ENCODE data around the gene HMSD. TPM values are rescaled to one million over a fixed set of nuclear protein-coding genes. Genes with fewer than 3 reads are reported as not detected.

Gene HMSD
- total RNA-seq, 1 experiment from 2014 or later, result 58.1 TPM

DNA sequence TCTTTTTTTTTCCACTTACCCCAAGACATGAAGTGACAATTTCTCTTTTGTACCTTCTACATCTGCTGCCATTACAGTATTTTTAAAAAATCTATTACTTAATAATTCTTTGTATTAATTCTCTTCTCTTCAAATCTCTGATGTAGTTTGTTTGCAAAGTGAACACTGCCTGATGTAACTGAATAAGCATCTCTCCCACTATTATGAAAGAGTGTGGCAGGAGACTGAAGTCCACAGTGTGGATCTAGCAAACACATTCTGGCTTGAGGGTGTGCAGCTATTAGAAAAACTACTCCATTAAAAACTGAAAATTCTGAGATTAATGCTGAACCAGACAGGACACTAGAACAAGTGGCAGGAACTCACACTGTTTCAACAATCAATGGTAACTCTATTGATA, 15.8 kb downstream of the HMSD start:
- POLR2A ChIA-PET (ENCODE audit: low non-redundant PET), result no interaction called here
- no peak overlapping the region for H3K4me3 ChIP-seq (ENCODE audit: low read depth, low read length, poor library complexity, severe bottlenecking)
- no peaks in the 10 kb centered on the region for H3K9me3 ChIP-seq (ENCODE audit: low read depth, low read length, poor library complexity, severe bottlenecking)
- peaks cover 3% of the 10 kb centered on the region for H3K4me1 ChIP-seq (ENCODE audit: insufficient read depth, low read length, poor library complexity, severe bottlenecking)
- intact Hi-C loops (cut with micrococcal nuclease; ENCODE audit: unreplicated experiment), result no loop called here
- no peak overlapping the region for H3K27ac ChIP-seq (ENCODE audit: low read depth, low read length, poor library complexity, severe bottlenecking)
- DNase-seq (ENCODE audit: low spot score), result no peak
- TF ChIP-seq EZH2 (IDR thresholded peaks at IDR 0.05; ENCODE audit: borderline replicate concordance, low read depth, low read length, poor library complexity, severe bottlenecking) (no peak), CTCF (conservative IDR thresholded peaks at IDR 0.05; ENCODE audit: low read depth, low read length) (no peak)
- H3K27me3 ChIP-seq (replicated peaks; ENCODE audit: insufficient read depth, low read depth, low read length, poor library complexity), result no peaks in the 10 kb centered on the region
- BruUV-seq (replicated peaks), result no TSS peak
- CTCF ChIA-PET, result no interaction called here
- H3K36me3 ChIP-seq (ENCODE audit: insufficient read depth, low read length, poor library complexity, severe bottlenecking), result peaks cover 8% of the 10 kb centered on the region

DNA sequence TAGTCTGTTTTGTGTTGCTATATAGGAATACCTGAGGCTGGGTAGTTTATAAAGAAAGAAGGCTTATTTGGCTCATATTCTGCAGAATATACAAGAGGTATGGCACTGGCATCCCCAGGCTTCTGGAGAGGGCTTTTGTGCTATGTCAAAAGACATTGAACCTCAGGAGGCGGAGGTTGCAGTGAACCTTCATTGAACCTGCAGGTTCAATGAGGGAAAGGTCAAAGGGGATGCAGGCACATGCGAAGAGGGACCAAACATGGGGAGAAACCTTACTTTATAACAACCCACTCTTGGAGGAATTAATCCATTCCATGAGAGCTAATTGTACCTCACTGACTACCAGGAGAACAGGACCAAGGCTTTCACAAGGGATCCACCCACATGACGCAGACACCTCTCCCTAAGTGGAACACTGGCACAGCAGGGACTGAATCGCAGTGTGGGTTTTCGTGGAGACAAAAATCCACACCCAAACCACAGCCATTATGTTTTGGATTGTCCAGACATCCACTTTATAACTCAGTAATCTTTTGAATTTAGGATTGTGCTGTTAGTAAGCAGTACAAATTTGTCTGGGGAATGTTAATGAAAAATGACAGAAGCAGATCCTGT, 16.7 kb downstream of the HMSD start:
- TF ChIP-seq EZH2 (IDR thresholded peaks at IDR 0.05; ENCODE audit: borderline replicate concordance, low read depth, low read length, poor library complexity, severe bottlenecking) (no peak), CTCF (conservative IDR thresholded peaks at IDR 0.05; ENCODE audit: low read depth, low read length) (no peak)
- intact Hi-C loops (cut with micrococcal nuclease; ENCODE audit: unreplicated experiment), result no loop called here
- H3K4me3 ChIP-seq (ENCODE audit: low read depth, low read length, poor library complexity, severe bottlenecking), result no peak overlapping the region
- no peaks in the 10 kb centered on the region for H3K27me3 ChIP-seq (replicated peaks; ENCODE audit: insufficient read depth, low read depth, low read length, poor library complexity)
- no TSS peak for BruUV-seq (replicated peaks)
- H3K9me3 ChIP-seq (ENCODE audit: low read depth, low read length, poor library complexity, severe bottlenecking), result no peaks in the 10 kb centered on the region
- H3K27ac ChIP-seq (ENCODE audit: low read depth, low read length, poor library complexity, severe bottlenecking), result no peak overlapping the region
- ChIA-PET CTCF (no interaction called here), POLR2A (ENCODE audit: low non-redundant PET) (no interaction called here)
- no peak for DNase-seq (ENCODE audit: low spot score)
- H3K4me1 ChIP-seq (ENCODE audit: insufficient read depth, low read length, poor library complexity, severe bottlenecking), result peaks cover 3% of the 10 kb centered on the region
- no peaks in the 10 kb centered on the region for H3K36me3 ChIP-seq (ENCODE audit: insufficient read depth, low read length, poor library complexity, severe bottlenecking)

GRCh38 chr18:63969942-63970808, 21.1 kb downstream of the HMSD start, which contains the start of gene SERPINB8:
Gene SERPINB8, plus strand, starts transcription at chr18:63970081. Its CDS starts 8,228 bp downstream, at chr18:63978309.
- Histone ChIP-seq H3K9me3 (ENCODE audit: low read depth, low read length, poor library complexity, severe bottlenecking) (no peaks in the 10 kb centered on the region), H3K4me1 (ENCODE audit: insufficient read depth, low read length, poor library complexity, severe bottlenecking) (peaks cover 8% of the 10 kb centered on the region), H3K36me3 (ENCODE audit: insufficient read depth, low read length, poor library complexity, severe bottlenecking) (no peaks in the 10 kb centered on the region), H3K27ac (ENCODE audit: low read depth, low read length, poor library complexity, severe bottlenecking) (peak within 1 kb of the TSS; percentile 99), H3K4me3 (ENCODE audit: low read depth, low read length, poor library complexity, severe bottlenecking) (peak within 1 kb of the TSS; percentile 89), H3K27me3 (replicated peaks; ENCODE audit: insufficient read depth, low read depth, low read length, poor library complexity) (no peaks in the 10 kb centered on the region)
- intact Hi-C loops (cut with micrococcal nuclease; ENCODE audit: unreplicated experiment), result loop anchor here (10.0 kb wide), 1 partner anchor 455 kb away; no protein-coding TSS in a partner anchor
- CTCF ChIA-PET, result no interaction called here
- BruUV-seq (replicated peaks), result TSS peak; percentile 78
- POLR2A ChIA-PET (ENCODE audit: low non-redundant PET), result interaction anchor here (0.6 kb wide), 1 partner anchor 531 kb away, joined by 10 read pairs; no protein-coding TSS in a partner anchor
- TF ChIP-seq CTCF (conservative IDR thresholded peaks at IDR 0.05; ENCODE audit: low read depth, low read length) (no peak), EZH2 (IDR thresholded peaks at IDR 0.05; ENCODE audit: borderline replicate concordance, low read depth, low read length, poor library complexity, severe bottlenecking) (no peak)
- DNase-seq (ENCODE audit: low spot score), result peak; percentile 97
